Activated T-cell treated with anti-CD3 and anti-CD28 coated beads, Interleukin-2, amount 50 U/mL, for 4 hours (primary cell): ENCODE measurements around the gene TMEM26. TPM values are rescaled to one million over a fixed set of nuclear protein-coding genes. Genes with fewer than 3 reads are reported as not detected.

ENCODE experiments used
- ATAC-seq, 2 donors: fragments of 200-7000 bp; cut with Tn5 transposase; one replicate each; pipeline ENCODE4 v1.10.0; 2021
- DNase-seq: peaks from one replicate; pipeline ENCODE4 v3.0.0-alpha.2; 2020
- H3K27me3 Mint-ChIP-seq: one replicate; pipeline ENCODE4 v1.8.0; 2021; ENCODE audit warnings: low read depth, mixed read lengths
- H3K36me3 Mint-ChIP-seq: one replicate; pipeline ENCODE4 v1.8.0; 2022; ENCODE audit warnings: mixed read lengths; ENCODE audit not compliant: insufficient read depth
- H3K4me1 Mint-ChIP-seq: one replicate; pipeline ENCODE4 v1.8.0; 2021; ENCODE audit warnings: low read depth, mixed read lengths
- H3K4me3 Mint-ChIP-seq: one replicate; pipeline ENCODE4 v1.8.0; 2021; ENCODE audit warnings: mild to moderate bottlenecking, moderate library complexity, mixed read lengths
- H3K9me3 Mint-ChIP-seq: one replicate; pipeline ENCODE4 v1.8.0; 2021; ENCODE audit warnings: mixed read lengths
- total RNA-seq, 3 donors: library from RNA; stranded (reverse); gene quantifications; one replicate each; pipeline ENCODE4 v1.2.1, GENCODE V29; 2021

Gene TMEM26
- total RNA-seq, 3 donors from 2014 or later = not detected

DNA sequence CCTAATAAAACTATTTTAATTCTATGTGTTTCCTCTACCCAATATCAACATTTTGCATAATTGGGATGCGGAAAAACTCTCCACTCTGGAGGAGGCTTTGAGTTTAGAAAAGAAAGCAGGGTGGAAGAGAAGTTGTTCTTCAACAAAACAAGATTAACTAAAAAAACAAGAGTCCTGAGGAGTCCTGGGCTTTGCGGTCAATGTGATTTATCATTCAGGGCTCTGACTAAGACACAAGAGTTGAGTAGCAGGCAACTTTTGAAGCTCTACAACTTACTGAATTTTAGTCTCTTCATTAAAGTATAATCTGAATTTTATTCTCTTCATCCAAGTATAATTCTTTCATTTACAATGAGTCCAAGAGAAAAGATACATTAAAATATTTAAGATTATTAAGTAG is 18.3 kb upstream of the TMEM26 start:
- ATAC-seq = no peak
- Mint-ChIP-seq H3K36me3 (no peaks in the 10 kb centered on the region), H3K9me3 (no peaks in the 10 kb centered on the region), H3K4me1 (no peaks in the 10 kb centered on the region), H3K4me3 (no peak overlapping the region), H3K27me3 (no peaks in the 10 kb centered on the region)
- DNase-seq = no peak

DNA sequence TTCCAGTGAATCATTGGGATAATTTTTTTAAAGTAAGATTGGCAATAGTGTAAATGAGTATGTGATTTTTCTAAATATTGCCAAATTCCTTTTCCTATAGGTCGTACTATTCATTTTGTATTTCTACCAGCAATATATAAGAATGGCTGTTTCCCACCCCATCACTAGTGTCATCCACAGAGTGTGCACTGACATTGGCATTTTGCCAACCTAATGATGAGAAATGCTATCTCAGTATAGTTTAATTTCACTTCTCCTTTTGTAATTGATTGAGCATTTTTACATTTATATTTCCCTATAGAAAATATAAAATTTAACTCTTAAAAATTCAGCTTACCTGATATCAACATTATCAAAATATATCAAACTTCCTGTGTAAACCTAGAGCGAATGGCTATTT is 17.6 kb upstream of the TMEM26 start:
- Mint-ChIP-seq H3K36me3 (no peaks in the 10 kb centered on the region), H3K4me1 (no peaks in the 10 kb centered on the region), H3K9me3 (no peaks in the 10 kb centered on the region), H3K4me3 (no peak overlapping the region), H3K27me3 (no peaks in the 10 kb centered on the region)
- ATAC-seq (no peak), DNase-seq (no peak)

DNA sequence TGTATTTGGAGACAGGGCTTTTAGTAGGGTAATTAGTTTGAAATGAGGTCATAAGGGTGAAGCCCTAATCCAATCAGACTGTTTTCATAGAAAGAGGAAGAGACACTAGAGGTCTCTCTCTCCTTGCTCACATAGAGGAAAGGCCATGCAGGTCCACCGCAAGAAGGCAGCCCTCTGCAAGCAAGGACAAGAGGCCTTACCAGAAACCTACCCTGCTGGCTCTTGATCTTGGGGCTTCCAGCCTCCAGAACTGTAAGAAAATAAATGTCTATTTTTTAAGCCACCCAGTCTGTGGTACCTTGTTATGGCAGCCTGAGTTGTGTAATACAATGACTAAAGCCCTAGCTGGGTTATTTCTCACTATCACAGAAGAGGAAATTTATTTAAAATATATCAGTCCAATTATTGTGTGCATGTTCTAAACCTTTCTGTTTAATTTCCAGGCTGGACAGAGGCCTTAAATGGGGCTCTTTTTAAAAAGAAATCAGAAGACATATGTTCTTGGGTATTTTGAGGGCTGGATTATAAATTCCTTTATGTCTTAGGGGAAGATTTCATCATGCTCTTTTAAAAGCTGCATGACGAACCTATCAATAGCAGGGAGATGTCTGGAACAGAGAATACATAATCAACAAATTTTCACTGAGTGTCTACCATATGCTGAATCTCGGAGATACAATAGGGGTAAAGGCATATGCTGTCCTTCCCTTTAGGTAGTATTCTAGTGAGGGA is 12.9 kb upstream of the TMEM26 start:
- no peak for ATAC-seq
- no peak for DNase-seq
- Mint-ChIP-seq H3K4me1 (no peaks in the 10 kb centered on the region), H3K27me3 (no peaks in the 10 kb centered on the region), H3K4me3 (no peak overlapping the region), H3K36me3 (no peaks in the 10 kb centered on the region), H3K9me3 (no peaks in the 10 kb centered on the region)

DNA sequence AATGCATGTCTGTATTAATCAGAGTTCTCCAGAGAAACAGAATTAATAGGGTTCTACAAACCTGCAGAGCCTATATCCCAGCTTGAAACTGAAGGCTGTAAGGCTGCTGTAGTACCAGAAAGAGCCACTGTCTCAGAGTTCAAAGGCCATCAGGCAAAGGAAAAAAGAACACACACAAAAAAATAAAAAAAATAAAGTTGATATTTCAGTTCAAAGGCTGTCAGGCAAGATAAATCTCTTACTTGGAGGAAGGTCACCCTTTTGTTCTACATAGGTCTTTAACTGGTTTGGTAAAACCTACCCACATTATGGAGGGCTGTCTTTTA is 12.0 kb upstream of the TMEM26 start:
- Mint-ChIP-seq H3K4me3 (no peak overlapping the region), H3K4me1 (no peaks in the 10 kb centered on the region), H3K27me3 (no peaks in the 10 kb centered on the region), H3K9me3 (no peaks in the 10 kb centered on the region), H3K36me3 (no peaks in the 10 kb centered on the region)
- ATAC-seq = no peak
- no peak for DNase-seq

DNA sequence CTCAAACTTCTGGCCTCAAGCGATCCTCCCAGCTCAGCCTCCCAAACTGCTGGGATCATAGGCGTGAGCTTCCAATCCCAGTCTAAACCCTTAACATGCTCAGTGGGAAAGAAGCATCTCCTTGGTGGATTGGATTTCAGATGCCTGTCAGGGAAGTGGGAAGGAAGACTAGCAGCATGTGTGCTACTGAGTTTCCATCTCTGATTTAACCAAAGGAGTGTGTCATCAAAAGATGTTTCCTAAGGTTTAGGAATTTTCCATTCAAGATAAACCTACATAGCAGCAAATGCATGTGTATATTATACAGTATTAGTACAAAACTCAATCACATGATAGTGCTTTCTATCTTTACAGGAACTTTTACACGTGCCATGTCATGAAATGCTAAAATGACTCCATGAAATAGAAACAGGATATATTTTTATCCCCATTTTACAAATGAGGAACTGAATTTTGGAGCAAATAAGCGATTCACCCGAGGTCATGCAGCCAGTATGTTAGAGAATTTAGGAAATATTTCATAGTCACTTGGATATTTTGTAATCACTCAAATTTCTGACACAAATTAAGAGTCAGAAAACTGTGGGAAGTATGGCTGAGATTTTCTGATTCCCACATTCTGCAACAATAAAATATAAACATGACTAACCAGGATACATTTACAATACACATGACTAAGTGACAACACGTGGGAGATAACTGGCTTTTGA is 11.4 kb upstream of the TMEM26 start:
- no peaks in the 10 kb centered on the region for H3K36me3 Mint-ChIP-seq
- ATAC-seq = no peak
- no peak overlapping the region for H3K4me3 Mint-ChIP-seq
- no peak for DNase-seq
- H3K9me3 Mint-ChIP-seq = no peaks in the 10 kb centered on the region
- H3K27me3 Mint-ChIP-seq = no peaks in the 10 kb centered on the region
- H3K4me1 Mint-ChIP-seq = no peaks in the 10 kb centered on the region

DNA sequence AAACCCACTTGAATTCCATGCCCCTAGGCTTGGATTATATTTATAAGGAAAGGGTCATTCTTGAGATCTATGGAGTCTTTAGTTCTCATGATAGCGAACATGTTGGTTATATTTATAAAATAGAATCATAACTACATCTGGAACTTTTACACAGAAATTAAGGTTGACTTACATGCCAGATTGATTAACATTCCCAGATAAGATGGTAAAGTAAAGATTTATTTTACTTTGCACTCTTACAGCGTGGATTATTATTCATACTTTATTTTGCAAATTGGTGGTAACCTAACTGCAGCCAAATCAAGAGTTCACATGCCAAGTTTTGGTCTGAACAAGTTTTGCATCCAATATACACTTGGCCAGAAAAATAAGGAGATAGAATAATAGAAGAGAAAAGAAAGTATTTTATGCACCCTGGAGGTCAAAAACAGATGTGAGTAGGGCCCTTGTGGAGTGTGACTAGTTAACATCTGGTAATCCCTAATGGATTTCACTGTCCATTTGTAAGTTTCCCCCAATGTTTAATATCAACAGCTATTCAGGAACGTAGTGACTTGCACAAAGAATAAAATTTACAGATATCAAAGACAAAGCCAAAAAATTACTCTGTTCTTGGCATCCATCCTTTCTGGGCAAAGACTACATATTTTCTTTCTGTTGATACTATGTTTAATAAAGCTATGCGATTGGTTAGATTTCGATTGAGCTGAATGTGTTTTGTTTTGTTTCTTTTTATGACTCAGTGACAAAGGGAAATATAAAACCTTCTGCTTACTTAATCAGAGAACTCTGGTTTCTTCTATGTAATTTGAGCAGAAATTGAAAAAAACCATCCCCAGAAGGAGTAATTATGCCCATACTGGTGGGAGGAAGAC is 10.1 kb upstream of the TMEM26 start:
- Mint-ChIP-seq H3K4me3 (no peak overlapping the region), H3K36me3 (no peaks in the 10 kb centered on the region)
- no peak for ATAC-seq

DNA sequence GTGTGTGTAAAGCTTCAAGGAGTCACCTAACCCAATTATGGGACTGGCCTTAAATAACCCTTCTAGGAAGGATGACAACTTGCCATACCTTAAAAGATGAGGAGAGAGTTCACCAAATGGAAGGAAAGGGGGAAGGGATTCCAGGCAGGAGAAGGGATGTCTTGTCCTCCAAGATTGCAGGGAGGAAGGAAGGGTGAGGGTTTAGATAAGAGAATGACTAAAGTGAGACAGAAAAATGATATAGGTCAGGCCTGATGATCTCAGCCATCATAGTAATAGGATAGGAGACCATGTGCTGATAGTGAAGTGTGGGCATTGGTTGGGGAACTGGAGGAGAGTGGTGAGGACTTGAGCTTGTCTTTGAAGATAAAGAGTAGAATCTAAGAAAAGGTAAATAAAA is 7.7 kb upstream of the TMEM26 start:
- no peaks in the 10 kb centered on the region for H3K4me1 Mint-ChIP-seq
- no peaks in the 10 kb centered on the region for H3K36me3 Mint-ChIP-seq
- H3K27me3 Mint-ChIP-seq = no peaks in the 10 kb centered on the region
- ATAC-seq (no peak), DNase-seq (no peak)
- no peaks in the 10 kb centered on the region for H3K9me3 Mint-ChIP-seq
- no peak overlapping the region for H3K4me3 Mint-ChIP-seq

More for the DNA sequence above, 10.1 kb upstream of the TMEM26 start:
- no peaks in the 10 kb centered on the region for H3K27me3 Mint-ChIP-seq
- no peak for DNase-seq
- no peaks in the 10 kb centered on the region for H3K9me3 Mint-ChIP-seq
- no peaks in the 10 kb centered on the region for H3K4me1 Mint-ChIP-seq

DNA sequence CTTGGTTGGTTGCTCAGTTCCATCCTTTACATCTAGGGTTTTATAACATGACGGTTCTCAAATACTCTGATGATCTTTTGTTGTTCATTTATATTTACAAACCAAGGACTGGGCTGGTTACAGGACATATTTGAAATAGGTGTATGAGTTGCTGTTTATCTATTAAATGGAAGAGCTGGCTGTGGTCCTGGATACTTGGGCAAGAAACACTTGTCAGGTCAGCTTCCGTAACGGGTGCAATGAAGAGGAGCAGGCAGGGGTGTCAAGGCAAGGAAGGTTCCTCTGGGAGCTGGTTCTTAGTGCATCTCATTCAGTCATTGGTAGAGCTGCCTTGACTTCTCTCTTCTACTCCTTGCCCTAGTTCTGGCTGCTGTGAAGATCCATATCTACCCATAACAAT is 4.8 kb upstream of the TMEM26 start:
- Mint-ChIP-seq H3K36me3 (no peaks in the 10 kb centered on the region), H3K27me3 (peaks cover 16% of the 10 kb centered on the region), H3K9me3 (no peaks in the 10 kb centered on the region), H3K4me3 (no peak overlapping the region), H3K4me1 (no peaks in the 10 kb centered on the region)
- DNase-seq (no peak), ATAC-seq (no peak)

DNA sequence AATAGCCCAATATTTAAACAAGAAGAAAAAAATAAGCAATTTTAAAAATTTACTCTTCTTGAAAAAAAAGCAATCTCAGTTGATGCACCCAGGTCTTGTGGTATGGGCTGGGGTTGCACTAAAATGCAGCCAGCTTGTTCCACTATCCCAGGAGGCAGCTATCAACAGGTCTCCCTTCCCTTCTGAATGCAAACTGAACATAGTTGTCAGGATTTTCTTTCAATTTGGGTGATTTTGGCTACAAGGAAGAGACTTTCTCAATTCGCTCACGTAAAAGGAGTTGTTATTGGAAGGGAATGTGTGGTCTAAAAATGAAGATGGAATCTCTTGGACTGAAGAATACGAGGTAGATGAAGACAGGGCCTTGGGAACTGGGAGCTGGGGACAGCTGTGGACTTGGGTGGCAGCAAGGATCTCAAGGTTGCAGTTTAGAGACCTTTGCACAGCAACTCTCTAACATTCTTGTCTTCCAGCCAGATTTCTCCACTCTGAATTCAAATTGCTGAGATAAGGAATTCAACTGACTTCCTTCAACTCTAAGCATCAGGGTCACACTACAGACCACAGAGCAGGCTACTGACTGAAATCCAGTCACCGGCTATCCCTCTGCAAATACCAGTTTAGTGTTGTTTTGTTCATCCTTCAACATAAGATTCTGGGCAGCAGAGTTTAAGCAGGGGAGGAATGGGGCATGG is 3.1 kb upstream of the TMEM26 start:
- no peaks in the 10 kb centered on the region for H3K9me3 Mint-ChIP-seq
- H3K4me3 Mint-ChIP-seq = no peak overlapping the region
- H3K27me3 Mint-ChIP-seq = peaks cover 32% of the 10 kb centered on the region
- no peaks in the 10 kb centered on the region for H3K36me3 Mint-ChIP-seq
- ATAC-seq (no peak), DNase-seq (no peak)
- peaks cover 4% of the 10 kb centered on the region for H3K4me1 Mint-ChIP-seq

DNA sequence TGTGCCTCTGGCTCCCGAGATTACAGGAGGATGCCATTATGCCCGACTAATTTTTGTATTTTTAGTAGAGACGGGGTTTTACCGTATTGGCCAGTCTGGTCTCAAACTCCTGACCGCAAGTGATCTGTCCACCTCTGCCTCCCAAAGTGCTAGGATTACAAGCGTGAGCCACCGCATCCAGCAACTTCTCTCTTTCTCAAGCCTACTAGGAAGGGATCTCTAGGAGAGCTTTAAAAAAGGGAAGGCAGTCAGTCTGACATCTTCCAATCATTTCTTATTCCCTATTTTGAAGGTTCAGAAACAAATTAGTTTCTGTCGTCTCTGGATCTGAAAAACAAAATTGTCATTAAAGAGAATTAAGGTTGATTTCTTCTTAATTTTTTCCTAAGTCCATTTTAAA is 2.5 kb upstream of the TMEM26 start:
- ATAC-seq (no peak), DNase-seq (no peak)
- H3K36me3 Mint-ChIP-seq = no peaks in the 10 kb centered on the region
- H3K9me3 Mint-ChIP-seq = no peaks in the 10 kb centered on the region
- H3K27me3 Mint-ChIP-seq = peaks cover 37% of the 10 kb centered on the region
- peaks cover 4% of the 10 kb centered on the region for H3K4me1 Mint-ChIP-seq
- H3K4me3 Mint-ChIP-seq = no peak overlapping the region

DNA sequence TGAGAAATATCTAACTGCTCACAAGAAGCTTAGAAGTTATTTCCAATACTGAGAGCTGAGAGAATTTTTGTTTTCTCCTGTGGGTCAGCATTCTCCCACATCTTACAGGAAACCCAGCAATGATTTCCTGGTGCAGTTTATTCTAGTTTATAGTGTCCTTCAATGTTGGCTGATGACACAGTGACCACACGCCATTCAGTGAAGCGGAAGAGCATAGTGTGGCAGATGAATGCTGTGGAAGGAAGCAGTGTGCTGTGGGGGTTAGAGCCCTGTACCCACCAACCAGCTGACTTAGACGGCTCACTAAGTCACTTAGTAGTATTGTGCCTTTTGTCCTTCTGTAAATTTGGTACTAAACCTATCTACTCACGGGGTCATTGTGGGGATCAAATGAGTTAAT is 1.4 kb upstream of the TMEM26 start:
- DNase-seq = no peak
- Mint-ChIP-seq H3K4me1 (peaks cover 4% of the 10 kb centered on the region), H3K4me3 (no peak overlapping the region), H3K9me3 (no peaks in the 10 kb centered on the region), H3K27me3 (peaks cover 37% of the 10 kb centered on the region), H3K36me3 (no peaks in the 10 kb centered on the region)
- no peak for ATAC-seq

DNA sequence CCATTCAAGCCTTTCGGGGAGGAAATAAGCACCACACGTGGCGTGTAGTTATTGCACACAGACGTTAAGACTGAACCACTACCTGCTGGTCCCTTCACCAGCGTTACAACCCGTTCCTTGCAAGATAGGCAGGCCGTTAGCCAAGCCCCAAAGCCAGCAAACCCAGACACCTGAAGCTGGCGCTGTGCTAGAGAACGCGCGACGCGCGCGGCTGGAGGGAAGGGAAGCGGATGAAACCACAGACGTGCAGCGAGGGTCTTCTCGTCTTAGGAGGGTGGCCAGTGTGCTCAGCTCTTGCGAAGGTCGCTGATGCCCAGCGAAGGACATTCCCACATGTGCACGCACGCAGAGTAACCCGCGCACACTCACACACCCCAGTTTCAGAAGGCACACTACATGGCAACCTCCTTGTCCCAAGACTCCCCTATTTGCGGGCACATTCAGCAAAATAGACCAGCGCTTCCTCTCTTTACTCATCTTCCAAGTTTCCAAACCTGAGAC is 980 bp downstream of the TMEM26 start:
- no peak for ATAC-seq
- no peaks in the 10 kb centered on the region for H3K36me3 Mint-ChIP-seq
- H3K4me3 Mint-ChIP-seq = no peak overlapping the region
- peaks cover 42% of the 10 kb centered on the region for H3K27me3 Mint-ChIP-seq
- H3K9me3 Mint-ChIP-seq = no peaks in the 10 kb centered on the region
- no peak for DNase-seq
- H3K4me1 Mint-ChIP-seq = peaks cover 4% of the 10 kb centered on the region

DNA sequence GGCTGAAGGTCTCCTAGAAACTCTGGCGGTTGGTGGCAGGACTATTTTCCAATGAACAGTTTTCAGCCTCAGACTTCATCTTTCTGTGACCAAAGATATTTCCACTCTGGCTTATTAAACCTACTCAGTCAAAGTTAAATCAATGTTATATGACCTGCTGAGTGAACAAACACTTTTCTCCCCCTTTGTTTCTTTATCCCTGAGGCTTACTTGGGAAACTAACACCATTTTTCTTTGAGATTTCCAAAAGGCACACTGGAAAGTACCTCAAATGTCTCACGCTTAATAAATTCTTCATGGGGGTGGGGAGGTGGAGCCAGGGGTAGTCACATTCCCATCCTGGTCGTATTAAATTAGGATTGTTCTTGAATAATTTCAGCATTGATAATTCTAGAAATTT is 1.8 kb downstream of the TMEM26 start:
- H3K27me3 Mint-ChIP-seq = peaks cover 42% of the 10 kb centered on the region
- ATAC-seq (no peak), DNase-seq (no peak)
- H3K9me3 Mint-ChIP-seq = no peaks in the 10 kb centered on the region
- no peaks in the 10 kb centered on the region for H3K36me3 Mint-ChIP-seq
- peaks cover 4% of the 10 kb centered on the region for H3K4me1 Mint-ChIP-seq
- no peak overlapping the region for H3K4me3 Mint-ChIP-seq
